BJ (cell line): Measurements from ENCODE around the gene KCNIP4. TPM values are rescaled to one million over a fixed set of nuclear protein-coding genes. Genes with fewer than 3 reads are reported as not detected.

Experiments used
- CTCF ChIA-PET: fragments of 350-600 bp; formaldehyde crosslinking; extraction: SDS; loops from one replicate; lab custom pipeline; 2021; ENCODE audit warnings: antibody characterized with exemption, inconsistent platforms; lab: Yijun Ruan, JAX
- POLR2A ChIA-PET: fragments of 300-600 bp; sonication (Branson Sonifier 250); formaldehyde crosslinking; extraction: SDS; loops from one replicate; lab custom pipeline; 2021; ENCODE audit warnings: antibody characterized with exemption; lab: Charles Lee
- DNase-seq: peaks from one replicate; pipeline ENCODE4 v3.0.0-alpha.2; 2011; ENCODE audit warnings: low read depth
- H3K27me3 ChIP-seq: 2 replicates; pipeline ENCODE4 v1.6.0; 2011; ENCODE audit warnings: low read length; ENCODE audit not compliant: control insufficient read depth, insufficient read depth
- H3K36me3 ChIP-seq: 2 replicates; pipeline ENCODE4 v1.5.1; 2011; ENCODE audit warnings: low read length; ENCODE audit not compliant: control insufficient read depth, insufficient read depth
- H3K4me3 ChIP-seq: 2 replicates; pipeline ENCODE4 v1.5.1; 2011; ENCODE audit warnings: low read depth, mild to moderate bottlenecking, control low read depth, low read length
- polyA plus RNA-seq: library from polyadenylated mRNA; depleted of rRNA; stranded (reverse); fragments of >200 nt; gene quantifications from 2 replicates; pipeline ENCODE4 v1.2.3, GENCODE V29; 2011
- TF ChIP-seq, protein P1 (sequence below): IDR thresholded peaks from 2 replicates; pipeline ENCODE4 v1.5.1; 2011; ENCODE audit warnings: low read depth, mild to moderate bottlenecking, control low read depth, inconsistent platforms, low read length, moderate library complexity; ENCODE audit not compliant: insufficient read depth

The KCNIP4 gene
- polyA plus RNA-seq, 1 experiment, result not detected

DNA sequence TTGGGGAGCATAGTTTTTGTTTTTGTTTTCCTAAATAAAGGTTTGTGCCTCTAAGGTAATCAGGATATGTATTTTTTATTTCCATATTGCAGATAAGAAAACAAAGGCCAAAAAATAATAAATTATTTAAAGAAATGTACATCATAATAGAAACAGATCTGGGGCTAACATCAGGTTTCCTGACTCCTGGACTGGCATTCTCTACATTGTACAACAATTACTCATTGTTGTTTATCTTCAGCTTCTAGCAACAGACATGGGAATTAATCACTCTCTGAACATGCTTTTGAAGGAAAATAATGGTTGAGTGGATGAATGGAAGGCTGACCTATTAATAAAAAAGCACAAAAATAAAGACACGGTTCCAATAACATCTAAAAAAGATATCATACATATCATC lies 146.2 kb downstream of the KCNIP4 start:
- no peaks in the 10 kb centered on the region for H3K27me3 ChIP-seq
- TF ChIP-seq, protein P1, sequence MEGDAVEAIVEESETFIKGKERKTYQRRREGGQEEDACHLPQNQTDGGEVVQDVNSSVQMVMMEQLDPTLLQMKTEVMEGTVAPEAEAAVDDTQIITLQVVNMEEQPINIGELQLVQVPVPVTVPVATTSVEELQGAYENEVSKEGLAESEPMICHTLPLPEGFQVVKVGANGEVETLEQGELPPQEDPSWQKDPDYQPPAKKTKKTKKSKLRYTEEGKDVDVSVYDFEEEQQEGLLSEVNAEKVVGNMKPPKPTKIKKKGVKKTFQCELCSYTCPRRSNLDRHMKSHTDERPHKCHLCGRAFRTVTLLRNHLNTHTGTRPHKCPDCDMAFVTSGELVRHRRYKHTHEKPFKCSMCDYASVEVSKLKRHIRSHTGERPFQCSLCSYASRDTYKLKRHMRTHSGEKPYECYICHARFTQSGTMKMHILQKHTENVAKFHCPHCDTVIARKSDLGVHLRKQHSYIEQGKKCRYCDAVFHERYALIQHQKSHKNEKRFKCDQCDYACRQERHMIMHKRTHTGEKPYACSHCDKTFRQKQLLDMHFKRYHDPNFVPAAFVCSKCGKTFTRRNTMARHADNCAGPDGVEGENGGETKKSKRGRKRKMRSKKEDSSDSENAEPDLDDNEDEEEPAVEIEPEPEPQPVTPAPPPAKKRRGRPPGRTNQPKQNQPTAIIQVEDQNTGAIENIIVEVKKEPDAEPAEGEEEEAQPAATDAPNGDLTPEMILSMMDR, result no peak
- no peaks in the 10 kb centered on the region for H3K36me3 ChIP-seq
- no peak for DNase-seq
- ChIA-PET CTCF (interaction anchor here (0.9 to 1.2 kb wide), 2 partner anchors 22 to 54 kb away, joined by 3 read pairs; no protein-coding TSS in a partner anchor), POLR2A (interaction anchor here (0.6 kb wide), 1 partner anchor 10 kb away, joined by 4 read pairs; no protein-coding TSS in a partner anchor)
- no peak overlapping the region for H3K4me3 ChIP-seq

DNA sequence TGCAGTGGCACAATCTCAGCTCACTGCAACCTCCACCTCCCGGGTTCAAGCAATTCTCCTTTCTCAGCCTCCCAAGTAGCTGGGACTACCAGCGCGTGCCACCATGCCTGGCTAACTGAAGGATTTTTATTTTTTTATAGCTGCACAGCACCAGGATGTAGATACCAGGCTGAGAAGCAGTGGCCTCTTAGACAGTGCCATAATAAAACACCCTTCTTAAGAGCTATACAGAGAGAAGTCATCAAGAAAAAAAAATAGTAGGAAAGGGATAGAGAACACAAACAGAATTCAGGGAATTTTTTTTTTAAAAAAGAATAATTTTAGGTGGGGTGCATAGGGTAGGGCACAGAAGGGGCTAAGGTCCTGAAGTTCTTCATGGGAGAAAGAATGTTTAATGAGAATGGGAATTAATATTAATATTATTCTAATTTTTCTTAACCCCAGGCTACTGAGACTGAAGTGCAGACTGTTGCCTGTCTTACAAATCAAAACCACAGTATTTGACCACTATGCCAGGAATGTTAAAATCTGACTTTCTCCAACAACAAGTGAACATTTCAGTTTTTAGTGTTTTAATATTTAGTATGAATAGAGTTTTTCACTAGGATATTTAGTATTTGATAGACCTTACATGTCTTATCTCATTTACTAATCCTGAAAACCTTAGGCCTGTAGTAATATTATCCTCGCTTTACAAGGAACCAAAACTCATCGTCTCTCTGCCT lies 146.7 kb downstream of the KCNIP4 start:
- no peak for DNase-seq
- POLR2A ChIA-PET, result no interaction called here
- H3K4me3 ChIP-seq, result no peak overlapping the region
- TF ChIP-seq, protein P1, result no peak
- no peaks in the 10 kb centered on the region for H3K27me3 ChIP-seq
- H3K36me3 ChIP-seq, result no peaks in the 10 kb centered on the region
- CTCF ChIA-PET, result interaction anchor here (0.6 to 1.6 kb wide), 6 partner anchors 11 to 615 kb away, joined by 3 to 4 read pairs (median 3); no protein-coding TSS in a partner anchor

DNA sequence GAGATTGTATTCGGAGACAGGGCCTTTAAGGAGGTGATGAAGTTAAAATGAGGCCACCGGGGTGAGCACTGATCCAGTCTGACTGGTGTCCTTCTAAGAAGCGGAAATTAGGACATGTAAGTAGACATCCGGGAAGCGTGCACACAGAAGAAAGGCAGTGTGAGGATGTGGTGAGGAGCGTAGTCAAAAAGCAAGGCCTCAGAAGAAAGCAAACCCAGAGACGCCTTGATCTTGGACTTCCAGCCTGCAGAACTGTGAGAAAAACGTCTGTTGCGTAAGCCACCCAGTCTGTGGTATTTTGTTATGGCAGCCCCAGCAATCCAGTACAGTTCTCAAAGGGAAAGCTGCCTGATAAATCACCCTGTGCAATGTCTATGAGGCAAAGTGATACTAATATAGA lies 153.5 kb downstream of the KCNIP4 start:
- Histone ChIP-seq H3K4me3 (no peak overlapping the region), H3K36me3 (no peaks in the 10 kb centered on the region), H3K27me3 (no peaks in the 10 kb centered on the region)
- POLR2A ChIA-PET, result no interaction called here
- TF ChIP-seq, protein P1, result no peak
- no peak for DNase-seq
- CTCF ChIA-PET, result interaction anchor here (1.8 kb wide), 1 partner anchor 596 kb away, joined by 3 read pairs; no protein-coding TSS in a partner anchor

DNA sequence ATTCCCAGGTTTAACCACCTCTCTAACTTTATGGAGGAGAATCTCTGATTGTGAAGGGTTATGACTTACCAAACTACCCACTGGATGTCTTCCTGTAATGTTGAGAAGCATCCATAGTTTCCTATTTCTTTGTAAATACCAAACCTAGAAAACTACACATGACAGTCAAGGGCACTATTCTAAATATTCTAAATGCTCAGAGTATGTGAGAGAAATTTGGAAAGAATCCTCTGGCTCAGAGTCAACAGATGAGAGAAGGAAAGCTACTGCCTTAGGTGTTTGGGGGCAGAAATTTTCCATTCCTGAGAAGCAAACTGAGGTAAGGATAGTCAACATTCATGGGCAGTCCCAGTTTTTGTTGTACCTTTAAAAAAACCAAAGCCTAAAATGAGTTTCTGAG lies 155.8 kb downstream of the KCNIP4 start:
- Histone ChIP-seq H3K27me3 (no peaks in the 10 kb centered on the region), H3K4me3 (no peak overlapping the region), H3K36me3 (no peaks in the 10 kb centered on the region)
- ChIA-PET CTCF (interaction anchor here (1.2 to 8.0 kb wide), 2 partner anchors 155 to 596 kb away, joined by 4 to 272 read pairs; no protein-coding TSS in a partner anchor), POLR2A (no interaction called here)
- TF ChIP-seq, protein P1, result no peak
- no peak for DNase-seq

DNA sequence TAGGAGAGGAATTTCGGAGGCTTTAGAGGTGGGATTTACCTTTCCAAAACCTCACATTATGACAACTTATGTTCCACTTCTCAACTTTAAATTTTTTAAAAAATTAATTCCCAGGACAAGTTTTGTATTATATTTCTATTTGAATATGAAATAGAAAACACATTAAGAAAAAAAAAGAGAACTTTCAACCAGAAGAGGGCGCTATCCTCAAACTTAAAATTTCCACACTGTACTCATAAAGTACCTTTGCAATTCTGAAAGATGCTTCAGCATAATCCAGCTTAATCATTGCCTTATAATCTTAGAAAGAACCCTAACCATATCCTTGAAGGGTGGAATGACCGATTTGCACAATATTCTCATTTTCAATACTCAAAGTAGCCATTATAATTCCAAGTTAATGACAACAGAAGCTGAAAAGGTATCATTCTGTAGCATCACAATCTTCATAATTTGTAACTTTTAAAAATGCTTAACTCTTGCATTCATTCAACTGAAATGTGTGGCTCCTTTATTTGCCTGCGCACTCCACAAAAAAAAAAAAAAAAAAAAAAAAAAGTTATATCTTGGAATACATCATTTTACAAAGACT lies 158.0 kb downstream of the KCNIP4 start:
- TF ChIP-seq, protein P1, result peak; percentile 34; the same call in 1 of the 2 replicates
- Histone ChIP-seq H3K36me3 (no peaks in the 10 kb centered on the region), H3K4me3 (no peak overlapping the region), H3K27me3 (no peaks in the 10 kb centered on the region)
- POLR2A ChIA-PET, result interaction anchor here (0.7 kb wide), 1 partner anchor 401 kb away, joined by 4 read pairs; no protein-coding TSS in a partner anchor
- no peak for DNase-seq
- CTCF ChIA-PET, result interaction anchor here (0.5 to 8.0 kb wide), 29 partner anchors 8 to 1496 kb away, joined by 3 to 272 read pairs (median 4); partner anchors contain the start of gene GBA3
